AG04449 (cell line): Measurements from ENCODE around the gene FHIT.

Experiments used
- CTCF ChIA-PET: fragments of 350-600 bp; formaldehyde crosslinking; extraction: SDS; loops from one replicate; lab custom pipeline; 2021; ENCODE audit warnings: antibody characterized with exemption; lab: Yijun Ruan, JAX
- POLR2A ChIA-PET: fragments of 400-600, 350-600 bp; formaldehyde crosslinking; extraction: SDS; loops from one replicate; lab custom pipeline; 2020; ENCODE audit warnings: antibody characterized with exemption, inconsistent platforms; lab: Yijun Ruan, JAX
- DNase-seq: peaks from one replicate; pipeline ENCODE4 v3.0.0-alpha.2; 2010; ENCODE audit warnings: low read depth, low spot score
- H3K4me3 ChIP-seq: 2 replicates; pipeline ENCODE4 v1.5.1; 2011; ENCODE audit warnings: low read depth, mild to moderate bottlenecking, control low read depth, low read length
- CTCF ChIP-seq: IDR thresholded peaks from one replicate; pipeline ENCODE4 v1.5.1; 2011; ENCODE audit warnings: mild to moderate bottlenecking, moderate library complexity, low read length, control low read depth, inconsistent platforms; ENCODE audit not compliant: insufficient read depth; ENCODE audit errors: missing control alignments

FHIT gene

GRCh38 chr3:59751606-59752005 lies 1499.6 kb downstream of the FHIT start:
- no peak overlapping the region for H3K4me3 ChIP-seq
- no peak for TF ChIP-seq CTCF
- no peak for DNase-seq
- CTCF ChIA-PET = interaction anchor here (1.1 to 1.2 kb wide), 3 partner anchors 16 to 106 kb away, joined by 3 to 4 read pairs (median 4); no protein-coding TSS in a partner anchor
- POLR2A ChIA-PET = no interaction called here

- ChIA-PET CTCF (interaction anchor here (0.7 to 1.2 kb wide), 2 partner anchors 107 to 110 kb away, joined by 3 to 4 read pairs; no protein-coding TSS in a partner anchor), POLR2A (interaction anchor here (0.6 kb wide), 1 partner anchor 1578 kb away, joined by 3 read pairs; no protein-coding TSS in a partner anchor)
- no peak for TF ChIP-seq CTCF
- no peak overlapping the region for H3K4me3 ChIP-seq
- no peak for DNase-seq
These were observed 1500.9 kb downstream of the FHIT start for GRCh38 chr3:59750391-59750790.

- TF ChIP-seq CTCF = no peak
- no peak for DNase-seq
- CTCF ChIA-PET = no interaction called here
- H3K4me3 ChIP-seq = no peak overlapping the region
- POLR2A ChIA-PET = no interaction called here
These were observed 1502.0 kb downstream of the FHIT start for GRCh38 chr3:59749291-59749690.

GRCh38 chr3:59746585-59746984 lies 1504.7 kb downstream of the FHIT start:
- CTCF ChIA-PET = no interaction called here
- no peak for DNase-seq
- POLR2A ChIA-PET = no interaction called here
- no peak for TF ChIP-seq CTCF
- no peak overlapping the region for H3K4me3 ChIP-seq

- no peak for TF ChIP-seq CTCF
- no peak overlapping the region for H3K4me3 ChIP-seq
- no peak for DNase-seq
- POLR2A ChIA-PET = no interaction called here
- CTCF ChIA-PET = no interaction called here
These were observed 1514.0 kb downstream of the FHIT start for GRCh38 chr3:59737241-59737640.

- DNase-seq = no peak
- H3K4me3 ChIP-seq = no peak overlapping the region
- ChIA-PET CTCF (no interaction called here), POLR2A (no interaction called here)
- no peak for TF ChIP-seq CTCF
These were observed 1517.2 kb downstream of the FHIT start for GRCh38 chr3:59734061-59734460.
